OCI-M2 (cell line): ENCODE results near the gene DNAH2.

Source experiments
- DNase-seq: peaks from one replicate; lab custom pipeline; 2025; ENCODE audit not compliant: unreplicated experiment; lab: John Stamatoyannopoulos, UW

The DNAH2 gene

DNA sequence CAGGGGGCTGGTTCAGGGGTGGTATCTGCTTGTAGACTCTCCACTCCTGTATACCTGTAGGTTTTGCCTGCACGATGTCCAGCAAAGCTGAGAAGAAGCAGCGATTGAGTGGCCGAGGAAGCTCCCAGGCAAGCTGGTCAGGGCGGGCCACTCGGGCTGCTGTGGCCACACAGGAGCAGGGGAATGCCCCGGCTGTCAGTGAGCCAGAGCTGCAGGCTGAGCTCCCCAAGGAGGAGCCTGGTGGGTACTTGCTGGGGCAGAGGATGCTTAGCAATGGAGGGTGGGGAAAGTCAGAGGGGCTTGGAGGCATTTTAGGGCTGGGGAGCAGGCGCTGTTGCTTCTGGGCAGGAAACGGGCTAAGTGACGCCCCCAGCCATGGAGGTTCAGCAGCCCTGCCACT lies 2.1 kb downstream of the DNAH2 start:
- no peak for DNase-seq

DNA sequence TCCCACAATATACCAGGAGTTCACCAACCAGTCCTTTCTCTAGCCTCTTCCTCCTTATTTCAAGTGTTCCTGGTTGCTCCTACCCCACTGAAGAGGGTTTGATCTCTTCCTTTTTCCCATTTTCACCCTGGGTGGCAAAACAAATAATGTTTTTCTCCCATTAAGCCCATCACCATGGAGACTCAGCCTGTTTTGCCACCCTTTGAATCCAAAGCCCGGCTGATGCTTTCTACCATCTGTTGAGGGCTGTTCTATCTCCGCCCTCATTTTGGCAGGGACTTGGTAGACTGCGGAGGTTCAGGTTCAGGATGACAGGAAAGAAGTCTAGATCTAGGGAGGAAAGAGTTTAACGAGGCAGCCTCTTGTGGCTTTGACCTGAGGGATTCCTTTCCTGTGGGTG lies 2.6 kb downstream of the DNAH2 start:
- DNase-seq: no peak

- DNase-seq: no peak
These were observed 4.1 kb downstream of the DNAH2 start for GRCh38 chr17:7721612-7722011.

DNA sequence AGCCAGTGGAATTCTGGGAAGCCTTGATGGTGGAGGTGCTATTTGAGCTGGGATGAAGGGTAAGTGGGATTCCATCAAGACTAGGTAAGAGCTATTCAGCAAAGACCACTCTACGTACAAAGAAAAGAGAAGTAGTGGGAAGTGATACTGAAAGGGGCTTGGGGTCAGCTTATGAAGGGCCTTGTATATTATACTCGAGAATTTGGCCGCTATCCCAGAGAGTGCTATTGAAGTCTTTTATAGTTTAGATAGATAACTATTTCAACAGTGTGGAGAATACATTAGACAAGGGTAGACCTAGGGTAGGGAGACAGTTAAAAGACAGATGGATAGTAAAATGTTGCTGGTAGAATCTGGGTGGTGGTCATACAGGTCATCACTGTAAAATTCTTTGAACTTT lies 10.3 kb downstream of the DNAH2 start:
- DNase-seq: no peak

GRCh38 chr17:7729816-7730215 lies 12.3 kb downstream of the DNAH2 start:
- no peak for DNase-seq

GRCh38 chr17:7732981-7733539 lies 15.5 kb downstream of the DNAH2 start:
- no peak for DNase-seq

DNA sequence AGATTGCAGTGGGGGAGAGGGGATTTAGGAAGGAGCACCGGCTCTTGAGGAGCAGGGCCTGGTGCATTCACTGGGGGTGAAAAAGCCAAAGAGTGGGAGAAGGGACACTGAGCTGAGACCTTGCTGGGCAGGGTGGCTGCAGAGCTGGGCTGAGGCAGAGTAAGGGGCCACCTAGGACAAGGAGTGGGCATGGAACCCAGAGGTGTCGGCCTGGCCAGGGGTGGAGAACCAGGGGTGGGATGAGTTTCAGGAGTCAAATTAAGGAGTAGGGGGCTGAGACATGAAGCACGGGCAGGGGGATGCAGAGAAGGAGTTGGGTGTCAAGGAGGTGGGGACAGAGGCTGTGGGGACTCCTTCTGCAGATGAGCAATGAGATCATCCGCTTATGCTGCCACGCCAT lies 20.1 kb downstream of the DNAH2 start:
- no peak for DNase-seq

DNA sequence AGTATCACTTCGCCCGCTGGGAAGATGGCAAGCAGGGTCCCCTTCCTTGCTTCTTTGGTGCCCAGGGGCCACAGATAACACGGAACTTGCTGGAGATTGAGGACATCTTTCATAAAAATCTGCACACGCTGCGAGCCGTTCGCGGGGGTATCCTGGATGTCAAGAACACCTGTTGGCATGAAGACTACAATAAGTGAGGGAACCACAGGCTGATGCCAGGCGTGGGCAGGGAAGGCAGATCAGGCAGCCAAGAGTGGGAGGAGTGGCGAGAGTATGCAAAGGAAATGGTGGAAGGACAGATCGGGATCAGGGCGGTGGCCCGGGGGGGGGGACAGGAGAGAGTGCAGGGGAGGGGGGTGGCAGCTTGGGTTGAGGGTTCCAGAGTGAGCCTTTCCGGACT lies 22.2 kb downstream of the DNAH2 start:
- DNase-seq: no peak

GRCh38 chr17:7740481-7741001 lies 23.0 kb downstream of the DNAH2 start:
- no peak for DNase-seq

DNA sequence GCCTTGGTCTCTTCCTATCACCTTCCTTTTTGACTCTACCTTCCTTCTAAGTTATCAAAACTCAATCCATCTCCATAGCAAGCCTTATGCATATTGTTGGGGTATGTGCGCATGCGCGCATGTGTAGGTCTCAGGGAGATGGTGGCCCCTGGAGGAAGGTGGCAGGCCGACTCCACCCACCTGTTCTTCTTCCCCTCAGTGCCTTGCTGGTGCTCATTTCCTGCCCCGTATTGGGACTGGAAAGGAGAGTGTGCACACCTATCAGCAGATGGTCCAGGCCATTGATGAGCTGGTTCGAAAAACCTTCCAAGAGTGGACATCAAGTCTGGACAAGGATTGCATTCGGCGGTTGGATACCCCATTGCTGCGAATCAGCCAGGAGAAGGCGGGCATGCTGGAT lies 25.2 kb downstream of the DNAH2 start:
- DNase-seq: no peak

DNA sequence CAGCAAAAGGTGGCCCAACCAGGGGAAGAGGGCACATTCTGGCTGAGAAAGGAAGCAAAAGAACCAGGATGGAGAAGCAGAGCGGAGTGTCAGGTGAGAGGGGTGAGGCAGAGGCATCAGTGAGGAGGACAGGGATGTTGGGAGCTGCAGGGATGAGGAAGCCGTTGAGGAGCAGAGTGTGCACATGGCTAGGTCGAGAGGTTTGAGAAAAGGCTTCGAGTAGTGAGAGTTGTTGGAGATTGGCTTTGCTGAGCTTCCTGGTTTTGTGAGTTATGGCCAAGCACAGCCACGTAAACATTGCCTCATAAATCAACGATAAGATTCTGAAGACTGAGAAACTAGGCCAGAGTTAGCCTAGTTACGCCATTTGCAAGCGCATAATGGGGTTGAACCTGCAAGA lies 26.9 kb downstream of the DNAH2 start:
- DNase-seq: no peak

DNA sequence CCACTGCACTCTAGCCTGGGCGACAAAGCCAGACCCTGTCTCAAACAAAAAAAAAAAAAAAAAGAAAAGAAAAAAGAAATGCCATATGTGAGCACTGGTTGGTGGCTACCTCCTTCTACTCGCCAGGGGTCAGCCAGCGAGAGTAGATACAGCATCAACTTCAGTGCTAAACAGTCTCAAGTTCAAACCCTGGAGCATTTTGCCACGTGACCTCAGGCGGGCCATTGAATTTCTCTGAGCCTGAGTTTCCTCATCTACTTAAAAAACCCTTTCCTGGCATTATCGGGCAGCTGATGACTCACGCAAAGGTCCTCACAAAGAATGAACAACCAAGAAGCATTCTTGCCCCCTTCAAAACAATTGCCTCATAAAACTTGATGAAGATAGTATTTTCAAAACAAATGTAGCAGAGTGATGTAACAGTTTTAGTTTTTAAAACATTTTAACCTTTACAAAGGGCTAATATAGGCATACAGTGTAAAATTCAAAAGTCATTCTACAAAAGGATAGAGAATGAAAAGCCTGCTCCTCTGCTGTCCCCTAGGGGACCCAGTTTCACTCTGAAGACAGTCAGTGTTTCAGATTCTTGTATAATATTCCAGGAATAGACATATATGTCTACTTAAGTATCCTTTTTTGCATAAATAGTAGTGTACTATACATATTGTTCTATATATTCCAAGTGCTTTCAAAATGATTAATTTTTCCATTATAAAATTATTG lies 28.4 kb downstream of the DNAH2 start:
- DNase-seq: no peak

- DNase-seq: no peak
These were observed 30.1 kb downstream of the DNAH2 start for GRCh38 chr17:7747635-7748071.

DNA sequence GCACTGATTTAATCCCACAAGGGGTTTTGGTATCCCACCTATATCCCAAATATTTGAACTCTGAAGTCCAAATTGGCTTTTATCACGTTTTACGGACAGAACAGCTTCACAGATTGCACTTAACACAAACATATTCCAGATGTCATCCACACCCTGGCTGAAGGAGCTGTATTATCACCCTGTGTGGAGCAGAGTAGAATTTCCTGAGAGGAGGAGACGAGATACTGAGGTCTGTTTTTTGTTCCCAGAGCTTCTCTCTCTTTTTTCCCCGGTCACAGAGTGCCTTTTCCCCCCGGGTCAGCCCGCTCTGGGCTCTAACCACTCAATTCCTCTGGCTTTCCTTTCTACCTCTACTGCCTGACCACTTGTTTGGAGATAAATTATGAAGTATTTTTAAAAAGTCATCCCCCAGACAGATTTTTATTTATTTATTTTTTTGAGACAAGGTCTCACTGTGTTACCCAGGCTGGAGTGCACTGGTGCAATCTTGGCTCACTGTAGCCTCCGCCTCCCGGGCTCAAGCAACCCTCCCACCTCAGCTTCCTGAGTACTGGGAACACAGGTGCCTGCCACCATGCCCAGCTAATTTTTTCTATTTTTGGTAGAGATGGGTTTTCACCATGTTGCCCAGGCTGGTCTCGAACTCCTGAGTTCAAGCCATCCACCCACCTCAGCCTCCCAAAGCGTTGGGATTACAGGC lies 30.7 kb downstream of the DNAH2 start:
- DNase-seq: no peak

DNA sequence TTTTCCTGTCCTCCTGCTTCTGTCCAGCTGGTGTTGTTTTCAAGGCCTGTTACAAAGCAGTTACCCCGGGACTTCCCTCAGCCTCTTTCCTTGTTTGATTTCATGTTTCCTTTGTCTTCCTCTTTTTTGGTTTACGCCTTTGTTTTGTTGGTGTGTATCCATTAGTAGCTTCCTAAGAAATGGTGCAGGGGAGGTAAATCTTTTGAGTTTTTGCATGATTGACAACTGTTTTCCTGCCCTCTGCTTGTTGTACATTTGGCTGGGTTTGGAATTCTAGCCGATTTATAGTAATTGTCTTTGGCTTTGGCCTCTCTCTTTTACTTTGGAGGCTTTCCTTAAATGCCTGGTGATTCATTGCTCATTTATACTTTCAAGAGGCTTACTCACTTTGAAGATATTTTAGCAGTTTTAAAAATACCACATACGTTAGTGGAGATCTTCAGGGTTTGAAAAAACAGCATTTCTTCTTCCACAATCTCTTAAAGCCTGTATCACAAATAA lies 32.8 kb downstream of the DNAH2 start:
- DNase-seq: no peak

- DNase-seq: no peak
These were observed 37.1 kb downstream of the DNAH2 start for GRCh38 chr17:7754656-7755055.

GRCh38 chr17:7755095-7755890 lies 37.7 kb downstream of the DNAH2 start:
- DNase-seq: no peak

GRCh38 chr17:7756968-7757367 lies 39.4 kb downstream of the DNAH2 start:
- no peak for DNase-seq

GRCh38 chr17:7763919-7764318 lies 46.4 kb downstream of the DNAH2 start:
- DNase-seq: no peak

- no peak for DNase-seq
These were observed 49.5 kb downstream of the DNAH2 start for GRCh38 chr17:7767004-7767403.

GRCh38 chr17:7767405-7768021 lies 50.0 kb downstream of the DNAH2 start:
- DNase-seq: no peak
